ENCODE data around the gene CTBS.
"Not testable (repeated sequence)": the region's sequence is repeated elsewhere in the genome, so short reads cannot be mapped to it uniquely, and the experiment has no call there.

The CTBS gene

DNA sequence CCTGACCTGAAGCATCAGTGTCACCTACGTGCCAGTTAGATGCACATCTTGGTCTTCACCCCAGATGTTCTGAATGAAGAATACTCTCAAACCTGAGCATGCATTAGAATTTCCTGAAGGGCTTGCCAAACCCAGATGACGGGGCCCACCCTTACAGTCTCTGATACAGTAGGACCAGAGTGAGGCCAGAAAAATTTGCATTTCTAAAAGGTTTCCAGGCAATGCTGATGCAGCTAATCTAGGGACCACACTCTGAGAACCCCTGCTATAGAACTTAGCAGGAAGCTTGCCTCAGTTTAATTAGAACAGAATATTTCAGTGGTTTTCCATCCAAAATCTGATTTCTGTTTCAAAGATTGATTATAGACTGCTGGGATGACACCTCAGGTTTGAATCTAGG is 9.9 kb upstream of the CTBS start:
- no peak for DNase-seq (ENCODE audit: low spot score)

GRCh38 chr1:84583648-84584047 is 9.4 kb upstream of the CTBS start:
- no peak for DNase-seq (ENCODE audit: low spot score)

DNA sequence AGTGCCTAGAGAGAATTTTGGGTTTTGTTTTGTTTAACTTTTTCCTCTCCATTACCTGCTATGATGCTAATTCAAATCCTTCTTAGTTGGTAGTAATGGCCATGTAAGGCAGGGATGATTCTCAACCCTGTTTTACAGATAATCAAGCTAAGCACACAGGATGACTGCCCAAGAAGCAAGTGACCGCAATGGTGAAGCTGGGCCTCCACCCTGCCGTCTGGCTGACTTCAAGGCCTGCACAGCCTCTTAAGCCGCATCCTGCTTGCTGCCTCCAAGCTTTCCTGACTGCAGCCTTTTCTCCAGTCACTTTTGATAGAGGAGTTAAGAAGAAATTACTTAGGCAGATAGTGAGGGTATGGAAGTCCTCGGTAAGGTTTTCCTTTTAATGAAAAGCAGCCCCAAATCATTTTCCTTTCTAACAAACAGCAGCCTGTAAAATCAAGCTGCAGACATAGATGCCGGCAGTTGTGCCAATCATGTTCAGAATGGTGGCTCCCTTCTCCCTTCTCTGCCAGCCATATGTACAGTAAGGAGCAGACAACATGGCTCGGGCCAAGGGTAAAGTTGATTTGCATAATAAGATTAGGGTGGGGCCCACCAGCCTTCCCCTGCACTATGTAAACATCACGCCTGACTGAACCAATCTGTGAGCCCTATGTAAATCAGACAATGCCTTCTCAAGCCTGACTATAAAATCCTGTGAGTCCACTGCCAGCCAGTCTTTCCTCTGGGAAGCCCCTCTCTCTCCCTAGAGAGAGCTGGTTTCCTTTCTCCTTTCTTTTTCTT is 8.8 kb upstream of the CTBS start:
- DNase-seq (ENCODE audit: low spot score), result no peak

DNA sequence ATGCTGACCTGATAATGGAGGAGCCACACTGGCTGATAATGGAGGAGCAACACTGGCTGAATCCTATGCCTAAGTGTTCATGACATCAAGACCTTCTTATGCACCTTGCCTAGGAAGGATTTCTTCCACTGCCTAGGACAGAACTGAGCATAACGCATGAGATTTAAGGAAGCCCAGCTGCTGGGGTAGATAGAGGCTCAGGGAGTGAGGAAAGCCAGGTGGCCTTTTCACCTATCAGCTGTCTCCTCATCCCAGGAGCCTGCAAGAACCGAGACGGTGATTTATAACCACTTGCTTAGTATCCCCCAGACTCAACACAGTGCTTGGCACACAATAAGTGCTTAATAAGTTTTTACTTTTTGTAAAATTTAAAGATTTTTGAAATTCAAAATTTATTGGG is 7.4 kb upstream of the CTBS start:
- DNase-seq (ENCODE audit: low spot score), result no peak

DNA sequence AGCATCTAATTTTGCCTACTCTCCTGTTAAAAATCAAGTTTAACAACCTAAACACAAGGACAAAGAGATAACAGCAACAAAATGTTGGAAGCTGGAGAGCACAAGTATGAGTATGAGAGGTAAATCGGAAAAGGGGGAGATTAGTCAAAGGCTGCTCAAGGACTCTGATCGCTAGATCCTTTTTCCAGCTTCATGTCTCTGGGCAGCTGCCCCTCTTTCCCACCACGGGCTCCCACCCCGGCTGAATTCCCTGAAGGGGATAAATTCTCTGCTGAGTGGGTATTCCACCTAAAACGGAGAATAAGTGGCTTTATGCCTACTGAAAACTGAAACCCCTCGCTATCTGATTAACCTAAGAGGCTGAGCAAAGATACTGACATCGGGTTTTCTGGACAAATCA is 696 bp upstream of the CTBS start:
- DNase-seq (ENCODE audit: low spot score), result no peak

GRCh38 chr1:84573481-84573966 is 716 bp downstream of the CTBS start:
- peak; percentile 1 for DNase-seq (ENCODE audit: low spot score)

GRCh38 chr1:84571150-84571535 is 3.1 kb downstream of the CTBS start:
- no peak for DNase-seq (ENCODE audit: low spot score)

- no peak for DNase-seq (ENCODE audit: low spot score)
Measured at GRCh38 chr1:84570436-84571149, 3.6 kb downstream of the CTBS start.

- DNase-seq (ENCODE audit: low spot score), result no peak
Measured at GRCh38 chr1:84569216-84569615, 5.0 kb downstream of the CTBS start.

GRCh38 chr1:84550826-84551225 is 23.4 kb downstream of the CTBS start:
- no peak for DNase-seq (ENCODE audit: low spot score)

DNA sequence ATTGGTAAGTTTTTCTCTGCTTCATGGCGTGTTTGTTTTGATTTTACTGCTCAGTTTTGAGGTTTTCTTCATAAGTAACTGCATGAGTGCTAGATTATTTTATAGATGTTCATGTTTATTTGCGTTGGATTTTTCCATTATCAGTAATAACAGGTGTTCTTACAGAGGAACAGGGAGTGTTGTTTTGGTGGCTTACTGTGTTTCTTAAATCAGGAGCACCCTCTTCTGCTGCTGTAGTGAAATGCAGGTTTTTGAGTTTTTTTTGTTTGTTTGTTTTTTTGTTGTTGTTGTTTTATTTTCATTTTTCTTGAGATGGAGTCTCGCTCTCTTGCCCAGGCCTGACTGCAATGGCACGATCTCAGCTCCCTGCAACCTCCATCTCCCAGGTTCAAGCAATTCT is 32.6 kb downstream of the CTBS start:
- no peak for DNase-seq (ENCODE audit: low spot score)

DNA sequence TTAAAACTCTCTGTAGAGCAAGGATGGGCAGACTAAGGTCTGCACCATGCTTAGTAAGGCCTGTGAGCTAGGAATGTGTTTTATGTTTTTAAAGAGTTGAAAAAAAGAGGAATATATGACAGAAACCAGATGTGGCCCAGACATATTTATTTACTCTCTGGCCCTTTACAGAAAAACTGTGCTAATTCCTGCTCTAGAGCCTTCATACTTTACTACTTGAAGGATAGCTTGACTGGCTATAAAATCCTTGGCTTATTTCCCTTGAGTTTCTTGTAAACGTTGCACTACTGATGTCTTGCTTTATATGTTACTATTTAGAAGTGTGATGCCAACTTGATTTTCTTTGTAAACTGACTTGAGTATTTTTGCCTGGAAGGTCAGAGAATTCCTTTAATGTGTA is 33.5 kb downstream of the CTBS start:
- no peak for DNase-seq (ENCODE audit: low spot score)

- DNase-seq (ENCODE audit: low spot score), result no peak
Measured at GRCh38 chr1:84539972-84540371, 34.3 kb downstream of the CTBS start.

DNA sequence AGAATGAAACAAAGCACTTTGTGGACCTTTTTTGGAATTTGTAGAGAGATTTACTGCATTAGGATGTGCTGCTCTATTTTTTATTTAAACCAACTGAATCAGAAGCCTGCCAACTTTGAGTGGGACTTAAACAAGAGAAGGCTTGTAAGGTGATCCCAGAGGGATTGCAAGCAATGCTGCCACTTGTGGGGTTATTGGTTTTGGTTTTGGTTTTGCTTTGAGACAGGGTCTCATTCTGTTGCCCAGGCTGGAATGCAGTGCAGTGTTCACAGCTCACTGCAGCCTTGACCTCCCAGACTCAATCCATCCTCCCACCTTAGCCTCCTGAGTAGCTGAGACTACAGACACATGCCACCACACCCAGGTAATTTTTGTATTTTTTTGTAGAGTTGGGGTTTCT is 35.6 kb downstream of the CTBS start:
- DNase-seq (ENCODE audit: low spot score), result no peak

- no peak for DNase-seq (ENCODE audit: low spot score)
Measured at GRCh38 chr1:84525779-84526178, 48.5 kb downstream of the CTBS start.

- DNase-seq (ENCODE audit: low spot score), result no peak
Measured at GRCh38 chr1:84524590-84524989, 49.6 kb downstream of the CTBS start.

- no peak for DNase-seq (ENCODE audit: low spot score)
Measured at GRCh38 chr1:84510668-84511067, 63.6 kb downstream of the CTBS start.

DNA sequence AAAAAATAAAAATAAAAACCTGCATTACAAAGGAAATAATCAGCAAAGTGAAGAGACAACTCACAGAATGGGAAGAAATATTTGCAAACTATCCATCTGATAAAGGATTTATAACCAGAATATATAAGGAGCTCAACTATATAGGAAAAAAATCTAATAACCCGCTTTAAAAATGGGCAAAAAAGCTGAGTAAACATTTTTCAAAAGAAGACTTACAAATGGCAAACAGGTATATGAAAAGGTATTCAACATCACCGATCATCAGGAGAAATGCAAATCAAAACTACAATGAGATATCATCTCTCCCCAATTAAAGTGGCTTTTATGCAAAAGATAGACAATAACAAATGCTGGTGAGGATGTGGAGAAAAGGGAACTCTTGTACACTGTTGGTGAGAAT is 64.1 kb downstream of the CTBS start:
- DNase-seq (ENCODE audit: low spot score), result no peak

DNA sequence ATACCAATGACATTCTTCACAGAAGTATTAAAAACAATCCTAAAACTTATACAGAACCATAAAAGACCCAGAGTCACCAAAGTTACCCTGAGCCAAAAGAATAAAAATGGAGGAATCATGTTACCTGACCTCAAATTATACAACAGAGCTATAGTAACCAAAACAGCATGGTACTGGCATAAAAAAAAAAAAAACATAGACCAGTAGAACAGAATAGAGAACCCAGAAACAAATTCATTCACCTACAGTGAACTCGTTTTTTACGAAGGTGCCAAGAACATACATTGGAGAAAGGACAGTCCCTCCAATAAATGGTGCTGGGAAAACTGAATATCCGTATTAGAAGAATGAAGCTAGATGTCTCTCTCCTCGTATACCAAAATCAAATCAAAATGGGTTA is 65.2 kb downstream of the CTBS start:
- DNase-seq (ENCODE audit: low spot score), result no peak

DNA sequence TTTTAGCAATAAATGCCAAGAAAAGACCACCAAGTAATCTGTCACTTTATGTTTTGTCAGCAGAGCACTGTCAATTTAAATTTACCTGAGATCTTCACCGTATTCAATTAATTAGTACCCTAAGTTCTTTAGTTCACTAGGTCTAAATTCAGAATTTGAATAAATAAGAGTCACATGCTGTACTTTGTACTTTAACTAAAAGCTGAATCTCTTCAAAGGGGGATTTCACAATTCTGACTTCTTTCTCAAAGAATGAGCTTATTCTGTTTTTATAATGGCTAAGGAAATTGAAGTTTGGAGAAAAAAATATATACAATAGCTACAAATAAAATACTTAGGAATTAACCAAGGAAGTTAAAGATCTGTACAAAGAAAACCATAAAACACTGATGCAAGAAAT is 65.7 kb downstream of the CTBS start:
- DNase-seq (ENCODE audit: low spot score), result no peak

- DNase-seq (ENCODE audit: low spot score), result not testable (repeated sequence)
Measured at GRCh38 chr1:84507887-84508286, 66.4 kb downstream of the CTBS start.

- DNase-seq (ENCODE audit: low spot score), result no peak
Measured at GRCh38 chr1:84506729-84507453, 67.3 kb downstream of the CTBS start.
